Measurements from ENCODE around the gene RXRA. TPM values are rescaled to one million over a fixed set of nuclear protein-coding genes. Genes with fewer than 3 reads are reported as not detected.
A peak's percentile ranks its signal among the peaks of the same experiment; 100 is the strongest.

Gene RXRA
- total RNA-seq, 4 donors from 2014 or later, result 41.8 to 83.1 (median 50.4) TPM

GRCh38 chr9:134413112-134413715 is 87.0 kb downstream of the RXRA start:
- H3K4me3 ChIP-seq, result no peak overlapping the region
- peaks cover 60 to 82% (median 68%) of the 10 kb centered on the region in 3 donors for H3K4me1 ChIP-seq
- H3K9me3 ChIP-seq, result no peaks in the 10 kb centered on the region
- intact Hi-C loops (cut with DNase I), result loop anchor here (10.0 kb wide), 1 partner anchor 88 kb away; the partner anchor contains the start of gene RXRA
- no peak for TF ChIP-seq POLR2A (IDR thresholded peaks at IDR 0.05)
- no peak for TF ChIP-seq CTCF (IDR thresholded peaks at IDR 0.05)
- no peaks in the 10 kb centered on the region for H3K27me3 ChIP-seq
- H3K27ac ChIP-seq, result peak overlapping the region; percentile 28 to 91 (median 68)
- WGBS, 2 donors, result 65 to 74% methylated on average over 6 to 11 of the region's 13 CpGs
- DNase-seq, result no peak
- H3K36me3 ChIP-seq, result peaks cover 12 to 84% (median 17%) of the 10 kb centered on the region in 3 donors

GRCh38 chr9:134413890-134414623 is 87.8 kb downstream of the RXRA start:
- Histone ChIP-seq H3K36me3 (peaks cover 12 to 84% (median 17%) of the 10 kb centered on the region in 3 donors), H3K4me1 (peaks cover 51 to 82% (median 60%) of the 10 kb centered on the region in 3 donors), H3K27me3 (no peaks in the 10 kb centered on the region), H3K4me3 (no peak overlapping the region), H3K9me3 (no peaks in the 10 kb centered on the region), H3K27ac (peak overlapping the region; percentile 28 to 91 (median 68))
- intact Hi-C loops (cut with DNase I), result loop anchor here (10.0 kb wide), 1 partner anchor 89 kb away; the partner anchor contains the start of gene RXRA
- 20 to 41% methylated on average over 2 to 15 of the region's 29 CpGs for WGBS, 2 donors
- DNase-seq, result no peak
- TF ChIP-seq POLR2A (IDR thresholded peaks at IDR 0.05) (no peak), CTCF (IDR thresholded peaks at IDR 0.05) (no peak)

GRCh38 chr9:134414900-134415425 is 88.7 kb downstream of the RXRA start:
- no peak for TF ChIP-seq CTCF (IDR thresholded peaks at IDR 0.05)
- no peak for TF ChIP-seq POLR2A (IDR thresholded peaks at IDR 0.05)
- 58 to 80% methylated on average over 8 to 10 of the region's 17 CpGs for WGBS, 2 donors
- Histone ChIP-seq H3K27me3 (no peaks in the 10 kb centered on the region), H3K4me1 (peaks cover 43 to 82% (median 51%) of the 10 kb centered on the region in 3 donors), H3K9me3 (no peaks in the 10 kb centered on the region), H3K36me3 (peaks cover 12 to 84% (median 21%) of the 10 kb centered on the region in 3 donors), H3K27ac (peak overlapping the region in 3 of 4 donors; percentile 17 to 91 (median 61)), H3K4me3 (no peak overlapping the region)
- intact Hi-C loops (cut with DNase I), result loop anchor here (10.0 kb wide), 1 partner anchor 90 kb away; the partner anchor contains the start of gene RXRA
- no peak for DNase-seq

- Histone ChIP-seq H3K36me3 (peaks cover 27 to 84% (median 34%) of the 10 kb centered on the region in 3 donors), H3K4me1 (peaks cover 28 to 82% (median 41%) of the 10 kb centered on the region in 3 donors), H3K4me3 (no peak overlapping the region), H3K27me3 (no peaks in the 10 kb centered on the region), H3K27ac (no peak overlapping the region), H3K9me3 (no peaks in the 10 kb centered on the region)
- no peak for TF ChIP-seq CTCF (IDR thresholded peaks at IDR 0.05)
- 92 to 98% methylated on average over 4 to 9 of the region's 19 CpGs for WGBS, 2 donors
- DNase-seq, result no peak
- intact Hi-C loops (cut with DNase I), result loop anchor here (10.0 kb wide), 1 partner anchor 92 kb away; the partner anchor contains the start of gene RXRA
Measured at GRCh38 chr9:134416385-134417015, 90.2 kb downstream of the RXRA start.
